HepG2 (cell line): ENCODE measurements around the gene MTRR. TPM values are rescaled to one million over a fixed set of nuclear protein-coding genes. Genes with fewer than 3 reads are reported as not detected.

ENCODE experiments used
- GABPB1 ChIP-seq: IDR thresholded peaks from 2 replicates; pipeline ENCODE4 v1.6.1; 2016; ENCODE audit warnings: mild to moderate bottlenecking, missing genetic modification reagents, moderate library complexity, missing compliant biosample characterization
- NFATC3 ChIP-seq: sonication (generic); formaldehyde crosslinking; IDR thresholded peaks from 2 replicates; pipeline ENCODE4 v1.5.1; 2020; ENCODE audit warnings: mild to moderate bottlenecking, missing genetic modification reagents
- SKI ChIP-seq: fragments of 450-650 bp; IDR thresholded peaks from one replicate; pipeline ENCODE4 v1.6.1; 2018; ENCODE audit warnings: mild to moderate bottlenecking; ENCODE audit not compliant: partially characterized antibody
- TRIM24 ChIP-seq: sonication (generic); formaldehyde crosslinking; IDR thresholded peaks from 2 replicates; pipeline ENCODE4 v1.8.0; 2022; ENCODE audit warnings: mild to moderate bottlenecking, missing genetic modification reagents
- ZNF687 ChIP-seq: sonication (generic); formaldehyde crosslinking; IDR thresholded peaks from 2 replicates; pipeline ENCODE4 v1.5.1; 2020; ENCODE audit warnings: mild to moderate bottlenecking, missing genetic modification reagents, moderate library complexity
- ZNF800 ChIP-seq: sonication (generic); formaldehyde crosslinking; IDR thresholded peaks from 2 replicates; pipeline ENCODE4 v1.4.0; 2020; ENCODE audit warnings: missing genetic modification reagents
- polyA plus RNA-seq, 8 experiments: library from polyadenylated mRNA; depleted of rRNA in 3 of 8; stranded (reverse) in 7 of 8; unstranded in 1 of 8; fragments of >200 nt; fragmentation: Illumina TruSeq in 4 of 8; extraction: Trizol in 4 of 8; gene quantifications; 2 replicates each; pipeline versions ENCODE4 v1.2.1 to v1.2.3, GENCODE V29; 2011 to 2016; ENCODE audit warnings: low read depth in 4 of 8, missing spikeins in 1 of 8, mixed read lengths in 1 of 8; ENCODE audit not compliant: insufficient read depth in 1 of 8
- total RNA-seq, 5 experiments: library from RNA; depleted of rRNA; stranded (reverse); fragments of >200 nt; fragmentation: Illumina TruSeq; extraction: Trizol; gene quantifications; 2 replicates each; pipeline ENCODE4 v1.2.3, GENCODE V29; 2016; ENCODE audit warnings: low read depth in 1 of 5

Gene MTRR
- total and polyA plus RNA-seq, 2 of the 13 experiments (the other 11 are each of a cell fraction or from before 2014, with no cell fraction given), result 39.2 to 59.2 TPM

- no peak for TF ChIP-seq TRIM24 (CRISPR knock-in tag)
- peak; percentile 64; the same call in 1 of the 2 replicates for TF ChIP-seq GABPB1 (CRISPR knock-in tag)
- TF ChIP-seq SKI, result peak; percentile 90
- peak; percentile 69 for TF ChIP-seq ZNF687 (CRISPR knock-in tag)
- no peak for TF ChIP-seq ZNF800 (CRISPR knock-in tag)
- no peak for TF ChIP-seq NFATC3 (CRISPR knock-in tag)
Observed at GRCh38 chr5:7850395-7851239, 18.3 kb upstream of the MTRR start, which contains the start of gene CFAP90 (continued).
